PC-3 (cell line): ENCODE measurements around the gene WRNIP1. TPM values are rescaled to one million over a fixed set of nuclear protein-coding genes. Genes with fewer than 3 reads are reported as not detected.

ENCODE experiments used
- ATAC-seq: fragments of 200-7000 bp; cut with Tn5 transposase; 2 replicates; pipeline ENCODE4 v1.9.1; 2020; ENCODE audit warnings: mild to moderate bottlenecking, moderate library complexity
- BruUV-seq: library from RNA; stranded (reverse); fragments of 400-500 nt; replicated peaks from 2 replicates; lab custom pipeline; 2021; lab: Mats Ljungman, UMichigan
- CTCF ChIA-PET: fragments of 300-600 bp; sonication (Branson Sonifier 250); formaldehyde crosslinking; loops from one replicate; lab custom pipeline; 2022; ENCODE audit warnings: antibody characterized with exemption; lab: Charles Lee
- POLR2A ChIA-PET: fragments of 300-600 bp; sonication (Branson Sonifier 250); formaldehyde crosslinking; loops from one replicate; lab custom pipeline; 2022; ENCODE audit warnings: antibody characterized with exemption; ENCODE audit not compliant: unreplicated experiment; lab: Charles Lee
- DNase-seq: peaks from one replicate; pipeline ENCODE4 v3.0.0-alpha.2; 2015
- H2AFZ ChIP-seq: fragments of 300-600 bp; sonication (generic); 2 replicates; pipeline ENCODE4 v1.6.0; 2016; ENCODE audit warnings: antibody characterized with exemption, low read length
- H3F3A ChIP-seq: fragments of 300-600 bp; sonication (generic); one replicate; pipeline ENCODE4 v1.6.0; 2017; ENCODE audit warnings: antibody characterized with exemption, low read length, control low read depth, mild to moderate bottlenecking; ENCODE audit not compliant: unreplicated experiment
- H3K27ac ChIP-seq: fragments of 300-600 bp; sonication (generic); 2 replicates; pipeline ENCODE4 v1.5.1; 2016; ENCODE audit warnings: mild to moderate bottlenecking, low read length
- H3K27me3 ChIP-seq: fragments of 300-600 bp; sonication (generic); 2 replicates; pipeline ENCODE4 v1.6.1; 2016; ENCODE audit warnings: low read length, mixed read lengths
- H3K36me3 ChIP-seq: fragments of 300-600 bp; sonication (generic); 2 replicates; pipeline ENCODE4 v1.6.1; 2016; ENCODE audit warnings: low read depth, mixed run types, low read length, mixed read lengths
- H3K4me1 ChIP-seq: fragments of 300-600 bp; sonication (generic); 2 replicates; pipeline ENCODE4 v1.5.1; 2016; ENCODE audit warnings: low read length; ENCODE audit not compliant: insufficient read depth
- H3K4me2 ChIP-seq: fragments of 300-600 bp; sonication (generic); 2 replicates; pipeline ENCODE4 v1.6.0; 2016; ENCODE audit warnings: low read length
- H3K4me3 ChIP-seq: fragments of 300-600 bp; sonication (generic); 2 replicates; pipeline ENCODE4 v1.5.1; 2016; ENCODE audit warnings: mild to moderate bottlenecking, low read length, mixed read lengths
- H3K79me2 ChIP-seq: fragments of 300-600 bp; sonication (generic); 2 replicates; pipeline ENCODE4 v1.6.1; 2017; ENCODE audit warnings: low read length, mixed read lengths
- H3K9ac ChIP-seq: fragments of 300-600 bp; sonication (generic); 2 replicates; pipeline ENCODE4 v1.6.0; 2016; ENCODE audit warnings: mild to moderate bottlenecking, low read length
- H3K9me2 ChIP-seq: fragments of 300-600 bp; sonication (generic); replicated peaks from 2 replicates; pipeline ENCODE4 v1.6.1; 2016; ENCODE audit warnings: mixed run types, low read length, mixed read lengths
- H3K9me3 ChIP-seq: fragments of 300-600 bp; sonication (generic); 2 replicates; pipeline ENCODE4 v1.6.1; 2016; ENCODE audit warnings: low read length, mixed read lengths
- H4K20me1 ChIP-seq: fragments of 300-600 bp; sonication (generic); 2 replicates; pipeline ENCODE4 v1.6.1; 2016; ENCODE audit warnings: low read length, mixed read lengths
- CTCF ChIP-seq: fragments of 300-600 bp; sonication (generic); conservative IDR thresholded peaks from 2 replicates; pipeline ENCODE4 v1.5.1; 2017; ENCODE audit warnings: antibody characterized with exemption, low read depth, mild to moderate bottlenecking, low read length
- EZH2 ChIP-seq: fragments of 300-600 bp; sonication (generic); IDR thresholded peaks from one replicate; pipeline ENCODE4 v1.6.1; 2017; ENCODE audit warnings: antibody characterized with exemption, mild to moderate bottlenecking, low read length; ENCODE audit not compliant: unreplicated experiment
- EZH2phosphoT487 ChIP-seq: fragments of 300-600 bp; sonication (generic); IDR thresholded peaks from 2 replicates; pipeline ENCODE4 v1.6.1; 2018; ENCODE audit warnings: mild to moderate bottlenecking, antibody characterized with exemption, low read length, borderline replicate concordance
- intact Hi-C: fragments of 100-400 bp; cut with micrococcal nuclease; formaldehyde crosslinking; loops from 2 replicates; pipeline ENCODE4 v1.9.0; 2023
- total RNA-seq: library from RNA; depleted of rRNA; stranded (reverse); fragments of >200 nt; gene quantifications from 2 replicates; pipeline ENCODE4 v1.2.3, GENCODE V29; 2014

Gene WRNIP1
- total RNA-seq, 1 experiment from 2014 or later, result 92.2 TPM

- POLR2A ChIA-PET, result interaction anchor here (0.5 to 0.6 kb wide), 4 partner anchors 21 to 1215 kb away, joined by 3 to 7 read pairs (median 4); no protein-coding TSS in a partner anchor
- Histone ChIP-seq H3F3A (no peaks in the 10 kb centered on the region), H3K9ac (peak overlapping the region; percentile 93), H3K9me2 (no peaks in the 10 kb centered on the region), H4K20me1 (peaks cover 48% of the 10 kb centered on the region), H3K36me3 (peaks cover 27% of the 10 kb centered on the region), H3K4me1 (peaks cover 27% of the 10 kb centered on the region), H3K79me2 (peaks cover 73% of the 10 kb centered on the region), H3K27ac (peak overlapping the region; percentile 9), H3K4me2 (peak overlapping the region; percentile 94), H3K9me3 (no peaks in the 10 kb centered on the region), H2AFZ (no peak overlapping the region), H3K27me3 (no peaks in the 10 kb centered on the region), H3K4me3 (peak overlapping the region; percentile 97)
- CTCF ChIA-PET, result no interaction called here
- peak; percentile 13 for DNase-seq
- no peak for TF ChIP-seq CTCF
- no peak for TF ChIP-seq EZH2phosphoT487
- no peak for TF ChIP-seq EZH2
- no peak for ATAC-seq
- intact Hi-C loops, result no loop called here
- BruUV-seq, result no TSS peak
These were observed 2.7 kb downstream of the WRNIP1 start for GRCh38 chr6:2767657-2768524.

- Histone ChIP-seq H3K9me3 (no peaks in the 10 kb centered on the region), H2AFZ (no peak overlapping the region), H3K9me2 (no peaks in the 10 kb centered on the region), H3K27ac (peak overlapping the region; percentile 9), H3K9ac (peak overlapping the region; percentile 93), H3F3A (no peaks in the 10 kb centered on the region), H3K4me2 (peak overlapping the region; percentile 94), H3K27me3 (no peaks in the 10 kb centered on the region), H3K36me3 (peaks cover 35% of the 10 kb centered on the region), H3K4me3 (peak overlapping the region; percentile 97), H3K4me1 (peaks cover 27% of the 10 kb centered on the region), H3K79me2 (peaks cover 81% of the 10 kb centered on the region), H4K20me1 (peaks cover 48% of the 10 kb centered on the region)
- no TSS peak for BruUV-seq
- POLR2A ChIA-PET, result interaction anchor here (0.5 to 0.7 kb wide), 6 partner anchors 20 to 981 kb away, joined by 3 to 5 read pairs (median 4); partner anchors contain the start of gene RIPK1
- intact Hi-C loops, result no loop called here
- DNase-seq, result peak; percentile 42
- TF ChIP-seq CTCF (no peak), EZH2phosphoT487 (no peak), EZH2 (no peak)
- ATAC-seq, result no peak
- CTCF ChIA-PET, result no interaction called here
These were observed 3.5 kb downstream of the WRNIP1 start for GRCh38 chr6:2768696-2769095.

- H3K27me3 ChIP-seq, result no peaks in the 10 kb centered on the region
- no peak overlapping the region for H3K4me3 ChIP-seq
- no peak overlapping the region for H3K9ac ChIP-seq
- no peak overlapping the region for H2AFZ ChIP-seq
- no peak for TF ChIP-seq CTCF
- no peak for TF ChIP-seq EZH2
- no peak for TF ChIP-seq EZH2phosphoT487
- peaks cover 95% of the 10 kb centered on the region for H3K79me2 ChIP-seq
- ChIA-PET CTCF (no interaction called here), POLR2A (no interaction called here)
- H3K27ac ChIP-seq, result no peak overlapping the region
- no peak overlapping the region for H3K4me2 ChIP-seq
- ATAC-seq (no peak), DNase-seq (no peak)
- no peaks in the 10 kb centered on the region for H3K9me3 ChIP-seq
- H3K36me3 ChIP-seq, result peaks cover 38% of the 10 kb centered on the region
- H3K4me1 ChIP-seq, result peaks cover 19% of the 10 kb centered on the region
- H3K9me2 ChIP-seq, result no peaks in the 10 kb centered on the region
- peaks cover 51% of the 10 kb centered on the region for H4K20me1 ChIP-seq
- BruUV-seq, result no TSS peak
- intact Hi-C loops, result no loop called here
- no peaks in the 10 kb centered on the region for H3F3A ChIP-seq
These were observed 5.0 kb downstream of the WRNIP1 start for GRCh38 chr6:2770171-2770570.
